Astrocyte of the cerebellum (primary cell): ENCODE results near the gene SEMA4B.

Experiments used
- DNase-seq: peaks from one replicate; pipeline ENCODE4 v3.0.0-alpha.2; 2011; ENCODE audit warnings: low read depth
- H3K4me3 ChIP-seq: 2 replicates; pipeline ENCODE4 v1.5.1; 2011; ENCODE audit warnings: mild to moderate bottlenecking, low read depth, low read length, moderate library complexity
- in situ Hi-C: cut with HindIII; loops from 2 replicates; pipeline ENCODE4 v1.10.0; 2017; ENCODE audit warnings: low sequenced_read_pairs
- TF ChIP-seq, protein P1 (sequence below): IDR thresholded peaks from 2 replicates; pipeline ENCODE4 v1.5.1; 2012; ENCODE audit warnings: low read length, low read depth, moderate library complexity, mild to moderate bottlenecking; ENCODE audit errors: missing control alignments

SEMA4B gene

DNA sequence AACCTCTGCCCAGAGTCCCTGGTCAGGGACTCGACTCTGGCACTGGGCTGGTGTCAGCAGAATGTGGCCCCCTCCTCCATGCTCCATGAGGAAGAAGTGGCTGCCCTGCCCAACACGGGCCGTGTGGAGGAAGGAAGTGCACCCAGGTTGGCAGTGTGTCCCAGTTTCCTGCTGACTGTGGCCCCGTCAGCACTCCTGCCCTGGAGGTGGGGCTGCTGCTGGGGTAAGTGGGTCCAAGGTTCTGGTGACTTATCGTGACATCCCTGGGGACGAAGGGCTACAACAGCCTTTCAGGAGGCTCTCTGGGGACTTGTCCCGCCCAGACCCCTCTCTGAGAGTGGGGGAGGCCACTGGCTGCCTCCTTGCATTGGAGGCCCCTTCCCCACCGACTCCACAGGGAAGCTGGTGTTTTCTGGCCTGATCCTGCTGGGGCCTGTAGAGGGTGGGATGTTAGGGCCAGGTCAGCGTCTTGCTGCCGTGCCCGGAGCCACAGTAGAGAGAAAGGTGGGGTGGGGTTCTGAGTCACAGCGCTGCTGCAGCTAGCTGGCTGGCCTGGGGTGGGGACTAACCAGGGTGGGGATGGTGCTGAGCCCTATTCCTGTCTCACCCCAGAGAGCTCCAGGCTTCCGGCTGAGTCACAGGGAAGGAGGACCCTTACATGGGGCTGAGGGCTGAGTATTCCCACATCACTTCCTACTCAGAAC is 10.5 kb downstream of the SEMA4B start:
- H3K4me3 ChIP-seq = no peak overlapping the region
- TF ChIP-seq, protein P1, sequence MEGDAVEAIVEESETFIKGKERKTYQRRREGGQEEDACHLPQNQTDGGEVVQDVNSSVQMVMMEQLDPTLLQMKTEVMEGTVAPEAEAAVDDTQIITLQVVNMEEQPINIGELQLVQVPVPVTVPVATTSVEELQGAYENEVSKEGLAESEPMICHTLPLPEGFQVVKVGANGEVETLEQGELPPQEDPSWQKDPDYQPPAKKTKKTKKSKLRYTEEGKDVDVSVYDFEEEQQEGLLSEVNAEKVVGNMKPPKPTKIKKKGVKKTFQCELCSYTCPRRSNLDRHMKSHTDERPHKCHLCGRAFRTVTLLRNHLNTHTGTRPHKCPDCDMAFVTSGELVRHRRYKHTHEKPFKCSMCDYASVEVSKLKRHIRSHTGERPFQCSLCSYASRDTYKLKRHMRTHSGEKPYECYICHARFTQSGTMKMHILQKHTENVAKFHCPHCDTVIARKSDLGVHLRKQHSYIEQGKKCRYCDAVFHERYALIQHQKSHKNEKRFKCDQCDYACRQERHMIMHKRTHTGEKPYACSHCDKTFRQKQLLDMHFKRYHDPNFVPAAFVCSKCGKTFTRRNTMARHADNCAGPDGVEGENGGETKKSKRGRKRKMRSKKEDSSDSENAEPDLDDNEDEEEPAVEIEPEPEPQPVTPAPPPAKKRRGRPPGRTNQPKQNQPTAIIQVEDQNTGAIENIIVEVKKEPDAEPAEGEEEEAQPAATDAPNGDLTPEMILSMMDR = no peak

DNA sequence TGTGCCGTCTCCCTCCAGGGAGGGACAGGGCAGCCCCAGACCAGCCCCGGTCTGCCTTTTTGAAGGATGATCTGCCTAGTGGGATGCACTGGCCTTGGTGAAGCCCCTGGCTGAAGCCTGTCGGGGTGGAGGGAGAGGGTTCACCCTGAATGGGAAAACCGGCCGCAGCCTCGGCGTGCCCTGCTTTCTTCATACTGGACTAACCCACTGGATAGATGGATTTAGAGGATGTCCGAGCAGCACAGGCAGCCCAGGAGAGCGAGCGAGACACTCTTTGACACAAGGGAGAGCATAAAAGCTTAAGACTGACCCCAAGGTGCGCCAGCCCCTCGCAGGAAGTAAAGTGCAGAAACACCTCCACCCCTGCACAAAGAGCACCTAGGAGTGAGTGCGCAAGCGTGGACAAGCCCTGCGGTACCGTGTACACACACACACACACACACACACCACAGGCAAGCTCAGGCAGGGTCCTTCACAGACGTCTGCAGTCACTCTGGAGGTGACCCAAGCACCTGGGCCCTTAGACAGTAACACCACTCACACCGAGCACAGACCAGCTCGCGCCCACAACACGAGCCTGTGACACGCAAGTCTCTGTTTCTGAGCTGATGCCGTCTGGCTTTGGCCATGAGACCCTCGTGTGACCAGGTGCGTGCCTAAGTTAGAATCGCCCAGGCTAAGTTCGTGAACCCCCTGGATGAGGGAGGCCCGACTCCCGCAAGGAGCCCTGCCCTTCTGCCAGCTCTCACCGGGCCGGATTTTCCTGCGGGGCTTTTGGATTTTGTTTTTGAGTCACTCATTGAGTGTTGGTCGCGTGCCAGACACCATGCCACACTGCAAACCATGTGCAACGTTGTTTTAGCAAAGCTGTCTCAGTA is 11.3 kb downstream of the SEMA4B start:
- DNase-seq = no peak
- no peak overlapping the region for H3K4me3 ChIP-seq
- in situ Hi-C loops = no loop called here
- TF ChIP-seq, protein P1 = no peak

More for the DNA sequence above, 10.5 kb downstream of the SEMA4B start:
- in situ Hi-C loops = no loop called here
- no peak for DNase-seq

DNA sequence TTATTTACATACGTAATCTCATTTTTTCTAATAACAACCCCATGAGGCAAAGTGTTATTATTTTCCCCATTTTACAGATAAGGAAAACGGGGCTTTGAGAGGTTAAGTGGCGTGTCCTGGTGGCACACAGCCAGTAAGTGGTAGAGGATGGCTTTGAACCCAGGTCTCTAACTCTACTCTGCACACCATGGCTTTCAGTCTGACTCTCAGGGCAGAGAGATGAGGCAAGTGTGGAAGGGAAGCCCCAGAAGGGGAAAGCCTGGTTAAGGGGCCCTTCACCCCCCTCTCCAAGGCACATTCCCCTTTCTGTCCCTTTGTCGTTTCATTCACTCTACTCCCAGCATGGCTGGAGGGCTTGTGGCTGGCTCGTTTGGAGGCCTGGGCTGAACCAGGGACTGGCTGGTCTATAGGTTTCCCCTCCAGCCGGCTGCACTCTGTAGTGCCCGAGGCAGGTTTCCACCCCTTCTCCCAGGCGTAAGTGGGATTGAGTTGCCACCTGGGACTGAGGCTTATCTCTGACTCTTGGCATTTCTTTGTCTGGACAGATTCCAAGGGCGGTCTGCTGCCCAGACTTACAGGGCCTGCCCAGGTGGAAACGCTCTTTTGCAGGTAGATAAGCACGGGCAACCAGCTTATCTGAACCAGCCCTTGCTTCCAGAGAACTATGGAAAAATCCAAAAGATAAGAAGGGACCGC is 12.1 kb downstream of the SEMA4B start:
- TF ChIP-seq, protein P1 = no peak
- no peak overlapping the region for H3K4me3 ChIP-seq
- in situ Hi-C loops = no loop called here
- DNase-seq = no peak

DNA sequence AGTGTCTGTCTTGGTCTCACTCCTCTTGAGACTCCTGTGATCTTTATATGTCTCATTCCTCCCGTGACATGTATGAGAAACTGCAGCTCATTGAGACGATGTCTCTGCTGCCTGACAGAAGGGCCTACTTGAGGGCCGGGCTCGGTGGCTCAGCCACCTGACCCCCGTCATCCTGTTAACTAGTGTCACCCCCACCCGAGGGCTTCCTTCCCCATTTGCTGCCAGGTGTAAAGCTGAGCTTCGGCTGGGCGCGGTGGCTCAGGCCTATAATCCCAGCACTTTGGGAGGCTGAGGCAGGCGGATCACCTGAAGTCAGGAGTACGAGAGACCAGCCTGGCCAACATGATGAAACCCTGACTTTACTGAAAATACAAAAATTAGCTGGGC is 12.7 kb downstream of the SEMA4B start:
- H3K4me3 ChIP-seq = no peak overlapping the region
- in situ Hi-C loops = no loop called here
- TF ChIP-seq, protein P1 = no peak
- DNase-seq = no peak

DNA sequence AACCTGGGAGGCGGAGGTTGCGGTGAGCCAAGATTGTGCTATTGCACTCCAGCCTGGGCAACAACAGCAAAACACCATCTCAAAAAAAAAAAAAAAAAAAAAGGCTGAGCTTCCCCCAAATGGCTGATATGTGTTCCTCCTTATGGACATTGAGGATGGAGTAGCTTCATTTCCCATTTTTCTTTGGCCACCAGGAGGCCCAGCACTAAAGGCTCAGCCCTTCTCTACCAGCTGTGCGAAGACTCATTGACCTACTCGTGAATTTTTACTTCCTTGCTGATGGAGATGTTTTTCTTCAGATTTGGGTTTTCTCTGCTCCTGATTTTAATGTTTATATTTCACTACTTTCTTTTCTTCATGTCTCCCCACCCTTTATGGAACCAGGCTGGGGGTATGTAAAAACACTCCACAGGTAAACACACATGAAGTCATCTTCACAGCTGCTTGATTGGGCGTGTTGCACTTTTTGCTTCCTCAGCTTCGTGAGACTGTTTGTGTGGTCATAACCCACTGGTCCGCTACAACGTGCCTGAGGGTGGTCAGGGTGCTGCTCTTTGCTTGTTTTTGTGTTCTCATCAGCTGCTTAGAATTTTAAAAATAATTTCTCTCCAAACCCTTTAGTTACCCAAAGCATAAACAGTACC is 13.5 kb downstream of the SEMA4B start:
- no peak for DNase-seq
- H3K4me3 ChIP-seq = no peak overlapping the region
- in situ Hi-C loops = loop anchor here (5.0 kb wide), 2 partner anchors 62 to 167 kb away; no protein-coding TSS in a partner anchor
- TF ChIP-seq, protein P1 = peak; percentile 46

DNA sequence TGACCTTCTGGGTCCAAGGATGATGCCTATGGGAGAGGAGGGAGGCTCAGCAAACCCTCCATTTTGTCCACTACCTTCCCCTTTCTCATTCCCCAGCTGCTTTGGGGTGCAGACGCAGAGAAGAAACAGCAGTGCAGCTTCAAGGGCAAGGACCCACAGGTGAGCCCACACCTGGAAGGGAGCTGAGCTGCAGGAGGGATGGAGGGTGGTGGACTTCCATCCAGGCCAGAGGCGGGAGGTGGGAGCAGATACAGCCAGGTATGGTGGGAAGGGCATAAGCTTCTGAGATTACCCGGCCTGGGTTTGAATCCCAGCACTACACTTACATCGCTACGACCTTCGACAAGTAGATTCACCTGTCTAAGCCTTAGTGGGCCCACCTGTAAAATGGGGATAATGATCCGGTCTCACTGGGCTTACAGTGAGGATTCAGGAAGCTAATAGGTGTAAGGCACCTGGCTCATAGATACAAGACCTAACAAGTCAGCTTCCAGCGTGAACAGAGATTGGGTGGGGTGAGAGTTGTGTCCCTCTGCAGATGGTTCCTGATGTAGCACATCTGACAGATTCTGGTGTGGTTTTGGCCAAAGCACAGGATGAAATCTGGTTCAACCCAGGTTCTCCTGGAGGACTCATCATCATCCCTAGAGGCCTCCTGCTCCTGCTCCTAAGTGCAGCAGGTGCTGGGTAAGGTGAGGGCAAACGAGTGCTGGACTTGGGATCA is 16.7 kb downstream of the SEMA4B start:
- DNase-seq = no peak
- in situ Hi-C loops = loop anchor here (5.0 kb wide), 2 partner anchors 66 to 171 kb away; no protein-coding TSS in a partner anchor
- no peak overlapping the region for H3K4me3 ChIP-seq
- TF ChIP-seq, protein P1 = no peak
